ENCODE results near the gene SNHG17. TPM values are rescaled to one million over a fixed set of nuclear protein-coding genes. Genes with fewer than 3 reads are reported as not detected.
A peak's percentile ranks its signal among the peaks of the same experiment; 100 is the strongest.

Gene SNHG17
- total RNA-seq, 1 donor: 6.9 TPM

GRCh38 chr20:38427655-38428023, 7.5 kb downstream of the SNHG17 start:
- Histone ChIP-seq H3K79me2 (ENCODE audit: insufficient read depth, low read length) (peaks cover 90% of the 10 kb centered on the region), H3K4me2 (ENCODE audit: insufficient read depth, low read length) (peak overlapping the region; percentile 55), H3K9me3 (ENCODE audit: low read depth, low read length) (no peaks in the 10 kb centered on the region), H2AFZ (ENCODE audit: low read length) (no peak overlapping the region), H3K4me1 (ENCODE audit: insufficient read depth, low read length) (peaks cover 27% of the 10 kb centered on the region), H3K27me3 (ENCODE audit: insufficient read depth, low read length) (no peaks in the 10 kb centered on the region), H4K20me1 (ENCODE audit: insufficient read depth, low read length) (peaks cover 91% of the 10 kb centered on the region), H3K36me3 (ENCODE audit: insufficient read depth, low read length) (peaks cover 88% of the 10 kb centered on the region), H3K4me3 (ENCODE audit: insufficient read depth, low read length) (no peak overlapping the region), H3K27ac (ENCODE audit: low read depth, low read length) (peak overlapping the region; percentile 61)
- DNase-seq (ENCODE audit: insufficient read length, low spot score, missing footprints): peak; percentile 34
- no peak for TF ChIP-seq CTCF (IDR thresholded peaks at IDR 0.05; ENCODE audit: extremely low read depth, low read depth, low read length)

- Histone ChIP-seq H3K27ac (ENCODE audit: low read depth, low read length) (peak overlapping the region; percentile 61), H3K27me3 (ENCODE audit: insufficient read depth, low read length) (no peaks in the 10 kb centered on the region), H3K79me2 (ENCODE audit: insufficient read depth, low read length) (peaks cover 89% of the 10 kb centered on the region), H3K9me3 (ENCODE audit: low read depth, low read length) (no peaks in the 10 kb centered on the region), H3K4me3 (ENCODE audit: insufficient read depth, low read length) (no peak overlapping the region), H2AFZ (ENCODE audit: low read length) (no peak overlapping the region), H3K4me1 (ENCODE audit: insufficient read depth, low read length) (peaks cover 25% of the 10 kb centered on the region), H3K4me2 (ENCODE audit: insufficient read depth, low read length) (peak overlapping the region; percentile 55), H3K36me3 (ENCODE audit: insufficient read depth, low read length) (peaks cover 88% of the 10 kb centered on the region), H4K20me1 (ENCODE audit: insufficient read depth, low read length) (peaks cover 90% of the 10 kb centered on the region)
- no peak for TF ChIP-seq CTCF (IDR thresholded peaks at IDR 0.05; ENCODE audit: extremely low read depth, low read depth, low read length)
- DNase-seq (ENCODE audit: insufficient read length, low spot score, missing footprints): peak; percentile 97
Observed at GRCh38 chr20:38426006-38426897, 8.9 kb downstream of the SNHG17 start.

GRCh38 chr20:38424401-38424800, 10.7 kb downstream of the SNHG17 start:
- Histone ChIP-seq H3K27me3 (ENCODE audit: insufficient read depth, low read length) (no peaks in the 10 kb centered on the region), H4K20me1 (ENCODE audit: insufficient read depth, low read length) (peaks cover 88% of the 10 kb centered on the region), H2AFZ (ENCODE audit: low read length) (no peak overlapping the region), H3K4me3 (ENCODE audit: insufficient read depth, low read length) (no peak overlapping the region), H3K9me3 (ENCODE audit: low read depth, low read length) (no peaks in the 10 kb centered on the region), H3K4me1 (ENCODE audit: insufficient read depth, low read length) (peaks cover 25% of the 10 kb centered on the region), H3K36me3 (ENCODE audit: insufficient read depth, low read length) (peaks cover 91% of the 10 kb centered on the region), H3K79me2 (ENCODE audit: insufficient read depth, low read length) (peaks cover 76% of the 10 kb centered on the region), H3K27ac (ENCODE audit: low read depth, low read length) (no peak overlapping the region), H3K4me2 (ENCODE audit: insufficient read depth, low read length) (no peak overlapping the region)
- DNase-seq (ENCODE audit: insufficient read length, low spot score, missing footprints): no peak
- TF ChIP-seq CTCF (IDR thresholded peaks at IDR 0.05; ENCODE audit: extremely low read depth, low read depth, low read length): no peak

- H3K36me3 ChIP-seq (ENCODE audit: insufficient read depth, low read length): peaks cover 91% of the 10 kb centered on the region
Observed at GRCh38 chr20:38423541-38423940, 11.6 kb downstream of the SNHG17 start.

More at GRCh38 chr20:38423541-38423940, 11.6 kb downstream of the SNHG17 start:
- Histone ChIP-seq H3K79me2 (ENCODE audit: insufficient read depth, low read length) (peaks cover 68% of the 10 kb centered on the region), H3K4me1 (ENCODE audit: insufficient read depth, low read length) (peaks cover 25% of the 10 kb centered on the region), H3K4me3 (ENCODE audit: insufficient read depth, low read length) (no peak overlapping the region), H3K27me3 (ENCODE audit: insufficient read depth, low read length) (no peaks in the 10 kb centered on the region), H3K27ac (ENCODE audit: low read depth, low read length) (no peak overlapping the region), H3K9me3 (ENCODE audit: low read depth, low read length) (no peaks in the 10 kb centered on the region), H2AFZ (ENCODE audit: low read length) (no peak overlapping the region), H4K20me1 (ENCODE audit: insufficient read depth, low read length) (peaks cover 84% of the 10 kb centered on the region), H3K4me2 (ENCODE audit: insufficient read depth, low read length) (no peak overlapping the region)
- TF ChIP-seq CTCF (IDR thresholded peaks at IDR 0.05; ENCODE audit: extremely low read depth, low read depth, low read length): no peak
- peak; percentile 17 for DNase-seq (ENCODE audit: insufficient read length, low spot score, missing footprints)

Data from osteoblast (primary cell).